Spleen (tissue), 7 donors: Measurements from ENCODE around the gene SLC5A6.

Experiments
- POLR2A ChIP-seq, 3 donors: fragments of 450-650 bp; IDR thresholded peaks; one replicate each; pipeline ENCODE4 v1.5.1; 2017; ENCODE audit warnings: antibody characterized with exemption in 3 of 3, mild to moderate bottlenecking in 1 of 3
- TF ChIP-seq, protein P1 (sequence below), 11 experiments: fragments of 200-600 bp in 7 of 11; fragments of 450-650 bp in 4 of 11; sonication (generic) in 4 of 11; IDR thresholded peaks in 8 of 11; conservative IDR thresholded peaks in 3 of 11; 1 replicate in 7 of 11; 2 replicates in 4 of 11; pipeline versions ENCODE4 v1.4.0 to v1.8.0; 2016 to 2021; ENCODE audit warnings: antibody characterized with exemption in 11 of 11, inconsistent platforms in 4 of 11, mild to moderate bottlenecking in 1 of 11
- donor health status: DM: no; HTN: no; CAD: no; lungs with moderate emphysema.
- donor health status: DM: no; HTN: no; CAD: no.
- donor health status: DM: no; HTN: no; CAD: no.

- TF ChIP-seq, protein P1, sequence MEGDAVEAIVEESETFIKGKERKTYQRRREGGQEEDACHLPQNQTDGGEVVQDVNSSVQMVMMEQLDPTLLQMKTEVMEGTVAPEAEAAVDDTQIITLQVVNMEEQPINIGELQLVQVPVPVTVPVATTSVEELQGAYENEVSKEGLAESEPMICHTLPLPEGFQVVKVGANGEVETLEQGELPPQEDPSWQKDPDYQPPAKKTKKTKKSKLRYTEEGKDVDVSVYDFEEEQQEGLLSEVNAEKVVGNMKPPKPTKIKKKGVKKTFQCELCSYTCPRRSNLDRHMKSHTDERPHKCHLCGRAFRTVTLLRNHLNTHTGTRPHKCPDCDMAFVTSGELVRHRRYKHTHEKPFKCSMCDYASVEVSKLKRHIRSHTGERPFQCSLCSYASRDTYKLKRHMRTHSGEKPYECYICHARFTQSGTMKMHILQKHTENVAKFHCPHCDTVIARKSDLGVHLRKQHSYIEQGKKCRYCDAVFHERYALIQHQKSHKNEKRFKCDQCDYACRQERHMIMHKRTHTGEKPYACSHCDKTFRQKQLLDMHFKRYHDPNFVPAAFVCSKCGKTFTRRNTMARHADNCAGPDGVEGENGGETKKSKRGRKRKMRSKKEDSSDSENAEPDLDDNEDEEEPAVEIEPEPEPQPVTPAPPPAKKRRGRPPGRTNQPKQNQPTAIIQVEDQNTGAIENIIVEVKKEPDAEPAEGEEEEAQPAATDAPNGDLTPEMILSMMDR (IDR thresholded peaks at IDR 0.05 in 8 of 11, conservative IDR thresholded peaks at IDR 0.05 in 3 of 11): no peak
- no peak for TF ChIP-seq POLR2A (IDR thresholded peaks at IDR 0.05)
Observed at GRCh38 chr2:27175330-27175729, 36.7 kb downstream of the SLC5A6 start.
